HS-27A (cell line): ENCODE data around the gene ZNF605.
"Not testable (repeated sequence)": the region's sequence is repeated elsewhere in the genome, so short reads cannot be mapped to it uniquely, and the experiment has no call there.

Experiments used
- DNase-seq: peaks from one replicate; pipeline ENCODE4 v3.0.0-alpha.2; 2012; ENCODE audit warnings: low read depth, missing footprints

Gene ZNF605

GRCh38 chr12:132956011-132956788 is at the start of gene ZNF605:
Gene ZNF605, minus strand, starts transcription at chr12:132956306. Its CDS starts 10,671 bp downstream, at chr12:132945635.
- DNase-seq = peak; percentile 45

GRCh38 chr12:132998741-132999140 is 42.6 kb upstream of the ZNF605 start:
- DNase-seq = no peak

GRCh38 chr12:132986885-132987225 is 30.7 kb upstream of the ZNF605 start:
- DNase-seq = no peak

- peak; percentile 76 for DNase-seq
Measured at GRCh38 chr12:132986001-132986884, 30.1 kb upstream of the ZNF605 start, which contains the start of gene ZNF26. Gene ZNF26, plus strand, starts transcription at chr12:132986367. Its CDS starts 474 bp downstream, at chr12:132986841.

GRCh38 chr12:132976870-132977269 is 20.8 kb upstream of the ZNF605 start:
- DNase-seq = not testable (repeated sequence)

GRCh38 chr12:132972374-132972773 is 16.3 kb upstream of the ZNF605 start:
- no peak for DNase-seq

- DNase-seq = no peak
Measured at GRCh38 chr12:132967736-132968135, 11.6 kb upstream of the ZNF605 start.

- no peak for DNase-seq
Measured at GRCh38 chr12:132966676-132967415, 10.7 kb upstream of the ZNF605 start.

- no peak for DNase-seq
Measured at GRCh38 chr12:132965796-132966195, 9.7 kb upstream of the ZNF605 start.

- DNase-seq = not testable (repeated sequence)
Measured at GRCh38 chr12:132963947-132964346, 7.8 kb upstream of the ZNF605 start.

GRCh38 chr12:132961790-132962189 is 5.7 kb upstream of the ZNF605 start:
- not testable (repeated sequence) for DNase-seq

GRCh38 chr12:132955094-132956010 is 754 bp downstream of the ZNF605 start:
- no peak for DNase-seq

- no peak for DNase-seq
Measured at GRCh38 chr12:132954471-132955048, 1.5 kb downstream of the ZNF605 start.

GRCh38 chr12:132953771-132954170 is 2.3 kb downstream of the ZNF605 start:
- DNase-seq = no peak

- no peak for DNase-seq
Measured at GRCh38 chr12:132953163-132953425, 3.0 kb downstream of the ZNF605 start.

GRCh38 chr12:132952371-132953162 is 3.5 kb downstream of the ZNF605 start:
- no peak for DNase-seq

- DNase-seq = no peak
Measured at GRCh38 chr12:132951649-132952048, 4.5 kb downstream of the ZNF605 start.

- DNase-seq = no peak
Measured at GRCh38 chr12:132950844-132951535, 5.1 kb downstream of the ZNF605 start.
